BJ (cell line): ENCODE measurements around the gene GALNT2. TPM values are rescaled to one million over a fixed set of nuclear protein-coding genes. Genes with fewer than 3 reads are reported as not detected.

ENCODE experiments used
- CTCF ChIA-PET: fragments of 350-600 bp; formaldehyde crosslinking; extraction: SDS; loops from one replicate; lab custom pipeline; 2021; ENCODE audit warnings: antibody characterized with exemption, inconsistent platforms; lab: Yijun Ruan, JAX
- POLR2A ChIA-PET: fragments of 300-600 bp; sonication (Branson Sonifier 250); formaldehyde crosslinking; extraction: SDS; loops from one replicate; lab custom pipeline; 2021; ENCODE audit warnings: antibody characterized with exemption; lab: Charles Lee
- DNase-seq: peaks from one replicate; pipeline ENCODE4 v3.0.0-alpha.2; 2011; ENCODE audit warnings: low read depth
- H3K27me3 ChIP-seq: 2 replicates; pipeline ENCODE4 v1.6.0; 2011; ENCODE audit warnings: low read length; ENCODE audit not compliant: control insufficient read depth, insufficient read depth
- H3K36me3 ChIP-seq: 2 replicates; pipeline ENCODE4 v1.5.1; 2011; ENCODE audit warnings: low read length; ENCODE audit not compliant: control insufficient read depth, insufficient read depth
- H3K4me3 ChIP-seq: 2 replicates; pipeline ENCODE4 v1.5.1; 2011; ENCODE audit warnings: low read depth, mild to moderate bottlenecking, control low read depth, low read length
- polyA plus RNA-seq: library from polyadenylated mRNA; depleted of rRNA; stranded (reverse); fragments of >200 nt; gene quantifications from 2 replicates; pipeline ENCODE4 v1.2.3, GENCODE V29; 2011
- TF ChIP-seq, protein P1 (sequence below): IDR thresholded peaks from 2 replicates; pipeline ENCODE4 v1.5.1; 2011; ENCODE audit warnings: low read depth, mild to moderate bottlenecking, control low read depth, inconsistent platforms, low read length, moderate library complexity; ENCODE audit not compliant: insufficient read depth

The GALNT2 gene
- polyA plus RNA-seq, 1 experiment = 90.9 TPM

DNA sequence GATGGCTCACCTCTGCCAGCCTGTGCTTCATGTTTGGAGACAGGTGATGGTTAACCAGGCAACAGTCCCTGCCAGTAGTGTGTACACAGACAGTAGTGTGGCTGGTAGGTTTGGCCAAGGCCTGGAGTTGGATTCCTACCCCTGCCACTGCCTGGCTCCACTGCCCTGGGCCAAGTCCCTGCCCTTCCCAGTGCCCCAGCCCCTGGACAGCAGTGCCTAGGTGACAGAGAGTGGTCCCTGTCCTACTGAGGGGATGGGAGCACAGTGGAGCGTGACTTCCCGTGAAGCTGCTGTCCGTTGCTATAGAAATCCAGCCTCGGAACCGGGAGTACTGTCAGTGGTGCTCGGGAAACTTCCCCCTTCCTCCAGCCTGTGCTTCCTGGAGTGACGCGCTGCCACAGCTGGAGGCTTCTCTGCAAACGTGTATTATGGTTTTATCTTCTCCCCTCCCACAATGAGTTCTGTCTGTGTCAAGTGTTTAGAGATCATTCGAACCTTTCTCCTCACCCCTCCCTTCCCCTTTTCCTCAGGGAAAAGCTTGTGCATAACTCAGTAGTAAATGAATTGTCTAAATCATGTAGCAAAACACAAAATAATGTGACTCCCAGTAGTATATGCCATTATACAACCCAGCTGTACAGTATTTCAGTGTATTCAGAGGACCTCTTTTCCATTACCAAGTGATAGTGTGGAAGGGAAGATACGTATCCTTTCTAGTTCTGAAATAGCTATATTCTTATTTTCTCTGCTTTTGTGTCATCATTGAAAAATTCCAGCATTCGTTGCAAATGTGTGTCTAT lies 73.4 kb downstream of the GALNT2 start:
- DNase-seq = no peak
- Histone ChIP-seq H3K27me3 (no peaks in the 10 kb centered on the region), H3K4me3 (no peak overlapping the region), H3K36me3 (no peaks in the 10 kb centered on the region)
- TF ChIP-seq, protein P1, sequence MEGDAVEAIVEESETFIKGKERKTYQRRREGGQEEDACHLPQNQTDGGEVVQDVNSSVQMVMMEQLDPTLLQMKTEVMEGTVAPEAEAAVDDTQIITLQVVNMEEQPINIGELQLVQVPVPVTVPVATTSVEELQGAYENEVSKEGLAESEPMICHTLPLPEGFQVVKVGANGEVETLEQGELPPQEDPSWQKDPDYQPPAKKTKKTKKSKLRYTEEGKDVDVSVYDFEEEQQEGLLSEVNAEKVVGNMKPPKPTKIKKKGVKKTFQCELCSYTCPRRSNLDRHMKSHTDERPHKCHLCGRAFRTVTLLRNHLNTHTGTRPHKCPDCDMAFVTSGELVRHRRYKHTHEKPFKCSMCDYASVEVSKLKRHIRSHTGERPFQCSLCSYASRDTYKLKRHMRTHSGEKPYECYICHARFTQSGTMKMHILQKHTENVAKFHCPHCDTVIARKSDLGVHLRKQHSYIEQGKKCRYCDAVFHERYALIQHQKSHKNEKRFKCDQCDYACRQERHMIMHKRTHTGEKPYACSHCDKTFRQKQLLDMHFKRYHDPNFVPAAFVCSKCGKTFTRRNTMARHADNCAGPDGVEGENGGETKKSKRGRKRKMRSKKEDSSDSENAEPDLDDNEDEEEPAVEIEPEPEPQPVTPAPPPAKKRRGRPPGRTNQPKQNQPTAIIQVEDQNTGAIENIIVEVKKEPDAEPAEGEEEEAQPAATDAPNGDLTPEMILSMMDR = no peak
- CTCF ChIA-PET = interaction anchor here (0.6 to 1.2 kb wide), 3 partner anchors 13 to 47 kb away, joined by 3 read pairs; no protein-coding TSS in a partner anchor
- POLR2A ChIA-PET = no interaction called here

DNA sequence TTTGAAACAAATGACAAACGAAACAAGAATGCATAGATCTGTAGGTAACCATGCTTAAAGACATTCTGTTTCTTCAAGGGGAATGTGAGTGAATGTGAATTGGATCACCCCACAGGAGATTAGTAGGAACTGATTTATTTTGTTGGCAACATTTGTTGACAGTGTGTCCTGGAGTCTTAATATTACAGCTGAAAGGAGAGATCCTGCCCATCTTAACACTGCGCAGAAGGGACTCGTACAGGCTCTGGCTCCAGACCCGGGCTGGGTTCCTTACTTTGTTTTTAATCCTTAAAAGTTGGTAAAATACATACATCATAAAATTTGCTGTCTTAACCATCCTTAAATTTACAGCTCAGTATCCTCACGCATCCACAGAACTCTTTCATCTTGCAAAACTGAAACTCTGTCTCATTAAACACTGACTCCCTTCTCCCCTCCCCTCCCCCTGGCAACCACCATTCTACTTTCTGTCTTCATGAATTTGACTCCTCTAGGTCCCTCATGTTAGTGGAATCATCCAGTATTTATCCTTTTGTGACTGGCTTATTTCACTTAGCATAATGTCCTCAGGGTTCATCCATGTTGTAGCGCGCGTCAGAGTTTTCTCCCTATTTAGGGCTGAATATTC lies 74.1 kb downstream of the GALNT2 start:
- Histone ChIP-seq H3K4me3 (no peak overlapping the region), H3K36me3 (no peaks in the 10 kb centered on the region), H3K27me3 (no peaks in the 10 kb centered on the region)
- no peak for DNase-seq
- ChIA-PET POLR2A (interaction anchor here (0.6 kb wide), 1 partner anchor 62 kb away, joined by 3 read pairs; no protein-coding TSS in a partner anchor), CTCF (interaction anchor here (0.6 to 1.0 kb wide), 2 partner anchors 15 to 46 kb away, joined by 3 read pairs; no protein-coding TSS in a partner anchor)
- TF ChIP-seq, protein P1 = no peak

DNA sequence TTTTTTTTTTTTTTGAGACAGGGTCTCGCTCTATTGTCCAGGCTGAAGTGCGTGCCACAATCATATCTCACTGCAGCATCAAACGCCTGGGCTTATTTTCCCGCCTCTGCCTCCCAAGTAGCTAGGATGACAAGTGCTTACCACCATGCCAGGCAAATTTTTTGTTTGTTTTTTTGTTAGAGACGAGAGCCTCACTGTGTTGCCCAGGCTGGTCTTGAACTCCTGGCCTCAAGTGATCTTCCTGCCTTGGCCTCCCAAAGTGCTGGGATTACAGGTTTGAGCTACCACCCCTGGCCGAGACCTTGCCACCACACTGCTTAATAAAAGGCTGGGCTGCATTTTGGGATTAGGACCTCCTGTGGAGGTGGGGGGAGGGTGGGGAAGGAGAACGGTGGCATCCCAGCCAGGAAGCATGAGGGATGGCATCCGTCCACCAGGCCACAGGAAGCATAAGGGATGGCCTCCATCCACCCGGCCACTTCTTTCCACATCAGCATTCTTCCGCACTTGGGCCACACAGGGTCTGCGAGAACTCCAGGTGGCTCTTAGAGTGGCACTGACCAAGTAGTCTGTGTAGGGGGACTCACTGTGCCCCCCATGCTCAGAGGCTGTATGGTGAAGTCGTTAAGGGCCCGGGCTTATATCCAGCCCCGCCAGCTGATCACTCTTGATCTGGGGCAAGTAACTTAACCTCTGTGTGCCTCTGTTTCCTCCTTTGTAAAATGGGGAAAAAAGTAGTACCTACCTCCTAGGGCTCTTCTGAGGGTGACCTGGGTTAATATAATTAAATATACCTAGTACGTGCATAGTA lies 75.0 kb downstream of the GALNT2 start:
- POLR2A ChIA-PET = interaction anchor here (0.6 kb wide), 1 partner anchor 62 kb away, joined by 3 read pairs; no protein-coding TSS in a partner anchor
- CTCF ChIA-PET = interaction anchor here (0.7 kb wide), 1 partner anchor 20 kb away, joined by 3 read pairs; no protein-coding TSS in a partner anchor

DNA sequence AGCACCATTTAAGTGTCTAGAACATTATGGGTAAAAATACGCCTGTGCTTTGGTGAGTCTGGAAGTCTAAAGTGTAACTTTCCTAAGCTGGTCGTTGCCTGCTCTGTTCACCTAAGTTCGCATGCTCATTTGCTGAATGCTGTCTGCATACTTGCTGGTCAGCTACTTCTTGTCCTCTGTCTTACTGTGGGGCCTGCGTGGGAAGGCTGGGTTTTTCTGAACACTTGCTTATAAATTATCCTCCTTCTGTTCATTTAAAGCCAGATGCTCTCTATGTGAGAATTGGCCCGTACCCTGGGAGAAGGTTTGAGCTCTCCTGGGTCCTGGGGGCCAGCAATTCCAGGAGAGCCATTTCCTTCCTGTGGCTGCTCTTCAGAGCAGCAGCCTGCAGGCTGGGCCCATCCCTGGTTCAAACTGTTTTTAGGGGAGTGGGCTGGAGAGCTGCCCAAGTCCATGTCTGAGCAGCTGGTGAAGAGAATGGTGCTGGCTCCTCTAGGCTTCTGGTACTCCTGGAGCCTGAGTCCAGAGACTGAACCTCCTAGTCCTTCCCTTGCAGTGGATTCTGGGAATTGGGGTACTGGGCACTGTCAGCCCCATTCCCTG lies 75.7 kb downstream of the GALNT2 start:
- TF ChIP-seq, protein P1 = no peak
- no peak overlapping the region for H3K4me3 ChIP-seq
- H3K27me3 ChIP-seq = no peaks in the 10 kb centered on the region
- no peaks in the 10 kb centered on the region for H3K36me3 ChIP-seq
- no peak for DNase-seq
- ChIA-PET POLR2A (no interaction called here), CTCF (interaction anchor here (0.7 kb wide), 1 partner anchor 21 kb away, joined by 3 read pairs; no protein-coding TSS in a partner anchor)

More for the DNA sequence above, 75.0 kb downstream of the GALNT2 start:
- no peak for DNase-seq
- Histone ChIP-seq H3K36me3 (no peaks in the 10 kb centered on the region), H3K4me3 (no peak overlapping the region), H3K27me3 (no peaks in the 10 kb centered on the region)
- TF ChIP-seq, protein P1 = no peak
